ENCODE results near the gene ABI3BP.

DNA sequence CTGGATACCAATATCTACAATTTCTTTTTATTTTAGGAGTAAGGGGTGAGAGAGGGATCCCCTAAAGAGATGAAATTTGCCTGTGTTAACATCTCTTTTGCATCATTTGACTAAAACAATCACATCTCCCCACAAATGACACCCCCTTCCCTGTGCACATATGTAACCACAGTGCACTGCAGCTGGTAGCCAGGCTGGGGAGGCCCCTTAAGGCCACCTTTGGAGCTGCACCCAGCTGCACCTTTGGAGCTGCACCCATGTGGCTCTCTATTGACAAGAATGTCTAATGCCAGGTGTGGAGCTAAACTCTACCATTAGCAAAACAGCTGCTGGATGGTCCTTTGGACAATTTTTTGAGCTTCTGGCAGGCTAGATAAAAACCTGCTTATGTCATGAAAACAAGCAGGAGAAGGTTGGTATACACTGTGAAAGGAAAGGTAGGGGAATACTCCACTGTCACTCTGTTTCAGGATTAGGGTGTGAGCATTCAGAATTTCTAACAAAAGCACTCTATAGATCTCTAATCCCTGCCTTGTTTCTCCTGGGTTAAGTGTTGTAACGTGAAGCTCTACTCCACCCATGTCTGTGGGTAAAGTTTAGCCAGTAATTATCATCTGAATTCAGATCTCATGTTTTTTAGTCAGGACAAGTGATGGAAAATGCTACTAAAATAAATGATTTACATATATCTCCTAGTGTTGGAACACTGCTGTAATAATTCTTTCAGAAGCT is 231.8 kb downstream of the ABI3BP start:
- TF ChIP-seq, protein P1, sequence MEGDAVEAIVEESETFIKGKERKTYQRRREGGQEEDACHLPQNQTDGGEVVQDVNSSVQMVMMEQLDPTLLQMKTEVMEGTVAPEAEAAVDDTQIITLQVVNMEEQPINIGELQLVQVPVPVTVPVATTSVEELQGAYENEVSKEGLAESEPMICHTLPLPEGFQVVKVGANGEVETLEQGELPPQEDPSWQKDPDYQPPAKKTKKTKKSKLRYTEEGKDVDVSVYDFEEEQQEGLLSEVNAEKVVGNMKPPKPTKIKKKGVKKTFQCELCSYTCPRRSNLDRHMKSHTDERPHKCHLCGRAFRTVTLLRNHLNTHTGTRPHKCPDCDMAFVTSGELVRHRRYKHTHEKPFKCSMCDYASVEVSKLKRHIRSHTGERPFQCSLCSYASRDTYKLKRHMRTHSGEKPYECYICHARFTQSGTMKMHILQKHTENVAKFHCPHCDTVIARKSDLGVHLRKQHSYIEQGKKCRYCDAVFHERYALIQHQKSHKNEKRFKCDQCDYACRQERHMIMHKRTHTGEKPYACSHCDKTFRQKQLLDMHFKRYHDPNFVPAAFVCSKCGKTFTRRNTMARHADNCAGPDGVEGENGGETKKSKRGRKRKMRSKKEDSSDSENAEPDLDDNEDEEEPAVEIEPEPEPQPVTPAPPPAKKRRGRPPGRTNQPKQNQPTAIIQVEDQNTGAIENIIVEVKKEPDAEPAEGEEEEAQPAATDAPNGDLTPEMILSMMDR (IDR thresholded peaks at IDR 0.05; ENCODE audit: low read length) = peak; percentile 62
- no peak for TF ChIP-seq EZH2phosphoT487 (IDR thresholded peaks at IDR 0.05; ENCODE audit: low read length)
- no peak for TF ChIP-seq EZH2 (optimal IDR thresholded peaks at IDR 0.05; ENCODE audit: low read depth, low read length)

Measured in MM.1S (cell line).